ENCODE data around the gene ANXA2R. TPM values are rescaled to one million over a fixed set of nuclear protein-coding genes. Genes with fewer than 3 reads are reported as not detected.

The ANXA2R gene
- total and polyA plus RNA-seq, 9 of the 15 experiments (the other 6 are each of a cell fraction or from before 2014, with no cell fraction given), result 2.1 to 4.8 (median 3.4) TPM

GRCh38 chr5:43065948-43066798 lies 26.1 kb upstream of the ANXA2R start (continued):
- TF ChIP-seq, protein P1, sequence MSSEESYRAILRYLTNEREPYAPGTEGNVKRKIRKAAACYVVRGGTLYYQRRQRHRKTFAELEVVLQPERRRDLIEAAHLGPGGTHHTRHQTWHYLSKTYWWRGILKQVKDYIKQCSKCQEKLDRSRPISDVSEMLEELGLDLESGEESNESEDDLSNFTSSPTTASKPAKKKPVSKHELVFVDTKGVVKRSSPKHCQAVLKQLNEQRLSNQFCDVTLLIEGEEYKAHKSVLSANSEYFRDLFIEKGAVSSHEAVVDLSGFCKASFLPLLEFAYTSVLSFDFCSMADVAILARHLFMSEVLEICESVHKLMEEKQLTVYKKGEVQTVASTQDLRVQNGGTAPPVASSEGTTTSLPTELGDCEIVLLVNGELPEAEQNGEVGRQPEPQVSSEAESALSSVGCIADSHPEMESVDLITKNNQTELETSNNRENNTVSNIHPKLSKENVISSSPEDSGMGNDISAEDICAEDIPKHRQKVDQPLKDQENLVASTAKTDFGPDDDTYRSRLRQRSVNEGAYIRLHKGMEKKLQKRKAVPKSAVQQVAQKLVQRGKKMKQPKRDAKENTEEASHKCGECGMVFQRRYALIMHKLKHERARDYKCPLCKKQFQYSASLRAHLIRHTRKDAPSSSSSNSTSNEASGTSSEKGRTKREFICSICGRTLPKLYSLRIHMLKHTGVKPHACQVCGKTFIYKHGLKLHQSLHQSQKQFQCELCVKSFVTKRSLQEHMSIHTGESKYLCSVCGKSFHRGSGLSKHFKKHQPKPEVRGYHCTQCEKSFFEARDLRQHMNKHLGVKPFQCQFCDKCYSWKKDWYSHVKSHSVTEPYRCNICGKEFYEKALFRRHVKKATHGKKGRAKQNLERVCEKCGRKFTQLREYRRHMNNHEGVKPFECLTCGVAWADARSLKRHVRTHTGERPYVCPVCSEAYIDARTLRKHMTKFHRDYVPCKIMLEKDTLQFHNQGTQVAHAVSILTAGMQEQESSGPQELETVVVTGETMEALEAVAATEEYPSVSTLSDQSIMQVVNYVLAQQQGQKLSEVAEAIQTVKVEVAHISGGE (CRISPR knock-in tag; IDR thresholded peaks at IDR 0.05), result peak in 1 of 3 experiments; percentile 85; a peak in 1 of 6 replicates
- no peak for TF ChIP-seq RBBP5 (IDR thresholded peaks at IDR 0.05; ENCODE audit: borderline replicate concordance, insufficient read depth, low read length, poor library complexity, severe bottlenecking)
- TF ChIP-seq USF1 (CRISPR knock-in tag; IDR thresholded peaks at IDR 0.05), result peak; percentile 22; the same call in 1 of the 2 replicates
- TF ChIP-seq ZC3H8 (IDR thresholded peaks at IDR 0.05), result no peak
- TF ChIP-seq PTBP1 (IDR thresholded peaks at IDR 0.05; ENCODE audit: low read depth, low read length), result no peak
- no peak for TF ChIP-seq GABPB2 (CRISPR knock-in tag; conservative IDR thresholded peaks at IDR 0.05)
- peak; percentile 88 for TF ChIP-seq MAX (CRISPR knock-in tag; IDR thresholded peaks at IDR 0.05)
- peak; percentile 40 for TF ChIP-seq CCNT2 (IDR thresholded peaks at IDR 0.05; ENCODE audit: borderline replicate concordance, extremely low read depth, insufficient read length, low read depth, low read length)
- 0 out of 2 replicates have a peak, but pooled peaks have one; percentile 43 for TF ChIP-seq ZNF175 (CRISPR knock-in tag; IDR thresholded peaks at IDR 0.05; ENCODE audit: low read depth)
- no peak for TF ChIP-seq ZNF395 (CRISPR knock-in tag; IDR thresholded peaks at IDR 0.05)
- TF ChIP-seq RB1 (IDR thresholded peaks at IDR 0.05; ENCODE audit: low read depth), result 0 out of 2 replicates have a peak, but pooled peaks have one; percentile 23
- no peak for TF ChIP-seq JUNB (CRISPR knock-in tag; conservative IDR thresholded peaks at IDR 0.05)
- 0 out of 2 replicates have a peak, but pooled peaks have one; percentile 22 for TF ChIP-seq IRF9 (tag; IDR thresholded peaks at IDR 0.05)
- peak; percentile 51; the same call in 1 of the 2 replicates for TF ChIP-seq KDM2B (CRISPR knock-in tag; IDR thresholded peaks at IDR 0.05)
- TF ChIP-seq, protein P2, sequence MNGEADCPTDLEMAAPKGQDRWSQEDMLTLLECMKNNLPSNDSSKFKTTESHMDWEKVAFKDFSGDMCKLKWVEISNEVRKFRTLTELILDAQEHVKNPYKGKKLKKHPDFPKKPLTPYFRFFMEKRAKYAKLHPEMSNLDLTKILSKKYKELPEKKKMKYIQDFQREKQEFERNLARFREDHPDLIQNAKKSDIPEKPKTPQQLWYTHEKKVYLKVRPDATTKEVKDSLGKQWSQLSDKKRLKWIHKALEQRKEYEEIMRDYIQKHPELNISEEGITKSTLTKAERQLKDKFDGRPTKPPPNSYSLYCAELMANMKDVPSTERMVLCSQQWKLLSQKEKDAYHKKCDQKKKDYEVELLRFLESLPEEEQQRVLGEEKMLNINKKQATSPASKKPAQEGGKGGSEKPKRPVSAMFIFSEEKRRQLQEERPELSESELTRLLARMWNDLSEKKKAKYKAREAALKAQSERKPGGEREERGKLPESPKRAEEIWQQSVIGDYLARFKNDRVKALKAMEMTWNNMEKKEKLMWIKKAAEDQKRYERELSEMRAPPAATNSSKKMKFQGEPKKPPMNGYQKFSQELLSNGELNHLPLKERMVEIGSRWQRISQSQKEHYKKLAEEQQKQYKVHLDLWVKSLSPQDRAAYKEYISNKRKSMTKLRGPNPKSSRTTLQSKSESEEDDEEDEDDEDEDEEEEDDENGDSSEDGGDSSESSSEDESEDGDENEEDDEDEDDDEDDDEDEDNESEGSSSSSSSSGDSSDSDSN (IDR thresholded peaks at IDR 0.05; ENCODE audit: borderline replicate concordance in 1 of 2, low read depth in 2 of 2, low read length in 2 of 2), result peak; percentile 91 to 92

Measured in K562 (cell line).